Glomerular visceral epithelial cell (primary cell): ENCODE measurements around the gene CLDN5.

ENCODE experiments used
- DNase-seq: peaks from one replicate; pipeline ENCODE4 v3.0.0-alpha.2; 2016; ENCODE audit errors: extremely low spot score

Gene CLDN5

DNA sequence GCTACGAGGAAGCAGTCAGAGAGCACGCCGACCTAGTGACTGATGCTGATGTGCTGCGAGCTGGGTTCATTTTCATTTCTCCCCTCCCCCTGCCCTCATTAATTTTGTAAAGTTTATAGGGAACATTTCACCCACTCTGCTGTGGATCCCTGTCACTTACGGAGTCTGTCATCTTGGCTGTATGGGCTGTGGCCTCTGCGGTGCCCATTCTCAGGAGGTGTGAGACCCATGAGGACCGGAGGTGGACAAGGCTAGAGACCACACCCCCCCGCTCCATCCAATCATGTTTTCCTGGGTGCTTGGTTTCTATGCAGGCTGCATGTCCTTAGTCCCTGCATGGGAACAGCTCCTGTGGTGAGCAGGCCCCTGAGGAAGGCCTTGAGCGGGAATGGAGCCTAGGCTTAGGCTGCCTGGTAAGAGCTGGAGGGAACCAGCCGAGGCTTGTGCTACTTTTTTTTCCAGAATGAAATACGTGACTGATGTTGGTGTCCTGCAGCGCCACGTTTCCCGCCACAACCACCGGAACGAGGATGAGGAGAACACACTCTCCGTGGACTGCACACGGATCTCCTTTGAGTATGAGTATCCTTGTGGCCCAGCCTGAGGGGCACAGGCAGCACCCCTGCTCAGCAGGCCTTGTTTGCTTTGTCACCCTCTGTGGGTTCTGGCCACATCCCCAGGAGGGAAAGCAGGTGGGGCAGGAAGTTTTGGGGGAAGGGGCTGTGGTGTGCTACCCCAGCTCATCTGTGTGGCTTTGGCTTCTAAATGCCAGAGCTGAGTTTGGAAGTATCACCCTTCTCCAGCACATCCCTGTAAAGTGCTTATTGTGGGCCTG is 19.1 kb downstream of the CLDN5 start:
- DNase-seq = no peak

GRCh38 chr22:19503869-19504268 is 20.3 kb downstream of the CLDN5 start:
- DNase-seq = no peak

DNA sequence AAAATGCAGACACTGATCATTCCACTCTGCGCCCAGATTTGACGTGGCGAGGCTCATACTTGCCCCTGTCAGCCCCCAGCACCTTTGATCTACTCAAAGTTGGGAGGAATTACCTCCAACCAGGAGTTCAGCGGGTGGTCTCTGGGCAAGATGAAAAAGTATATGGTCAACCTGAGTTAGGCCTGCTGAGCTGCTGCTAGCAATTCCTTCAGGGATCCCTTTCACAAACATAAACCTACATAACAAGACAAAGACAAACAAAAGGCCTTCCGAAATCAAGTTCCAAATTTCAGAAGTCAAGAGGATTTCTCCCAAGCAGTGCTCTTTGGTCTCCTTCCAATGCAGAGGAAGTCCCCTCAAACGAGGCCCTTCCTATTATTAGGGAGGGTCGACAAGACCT is 20.8 kb downstream of the CLDN5 start:
- DNase-seq = no peak

DNA sequence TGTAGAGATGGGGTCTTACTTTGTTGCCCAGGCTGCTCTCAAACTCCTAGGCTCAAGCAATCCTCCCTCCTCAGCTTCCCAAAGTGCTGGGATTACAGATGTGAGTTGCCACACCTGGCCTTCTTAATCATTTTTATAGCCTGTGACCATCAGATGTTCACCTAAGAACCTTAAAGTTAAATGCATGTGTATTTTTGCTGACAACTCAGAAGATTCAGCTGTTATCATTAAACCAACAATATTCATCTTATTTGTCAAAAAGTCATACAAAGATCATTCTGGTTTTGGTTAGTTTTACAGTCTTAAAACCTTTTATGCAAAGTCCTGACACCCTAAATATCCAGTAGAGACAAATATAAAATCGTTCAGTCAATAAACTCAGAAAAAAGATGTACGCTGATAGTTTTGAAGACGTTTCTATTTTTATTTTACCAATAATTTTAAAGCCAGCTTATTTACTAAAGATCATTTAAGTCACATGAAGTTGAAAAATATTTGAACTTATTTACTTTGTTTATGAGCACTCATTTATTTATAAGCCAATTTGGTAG is 22.2 kb downstream of the CLDN5 start:
- DNase-seq = no peak

- DNase-seq = no peak
Observed at GRCh38 chr22:19499880-19500242, 24.3 kb downstream of the CLDN5 start.

DNA sequence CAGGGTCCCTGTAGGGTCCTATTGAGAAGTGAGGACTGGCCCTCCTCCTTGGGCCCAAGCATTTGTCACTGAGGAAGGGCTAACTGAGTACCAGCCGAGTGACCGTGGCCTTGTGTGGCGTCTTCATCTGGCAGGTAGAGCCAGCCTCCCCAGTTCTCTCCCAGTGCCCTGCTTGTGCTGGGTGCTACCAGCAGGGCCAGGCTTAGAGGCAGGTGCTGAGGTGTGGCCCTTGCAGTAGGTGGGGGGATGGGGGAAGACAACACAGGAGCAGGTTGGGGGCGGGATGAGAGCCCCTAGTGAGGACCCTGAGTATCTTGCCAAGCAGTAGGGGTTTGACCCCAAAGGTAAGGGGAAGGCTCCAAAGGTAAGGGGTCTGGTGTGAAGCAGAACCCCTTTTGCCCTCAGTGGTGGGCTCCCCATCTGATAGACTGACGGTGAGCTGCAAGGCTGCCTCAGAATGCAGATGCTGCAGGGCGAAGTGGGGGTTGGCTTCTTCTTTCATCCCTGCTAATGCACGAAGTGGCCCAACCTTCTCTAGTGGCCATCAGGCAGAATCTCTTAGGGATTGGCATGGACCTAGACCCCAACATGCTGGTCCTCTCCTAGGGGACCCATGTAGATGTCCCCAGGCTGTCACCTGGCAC is 24.9 kb downstream of the CLDN5 start:
- no peak for DNase-seq

- DNase-seq = no peak
Observed at GRCh38 chr22:19498866-19499190, 25.4 kb downstream of the CLDN5 start.

GRCh38 chr22:19498154-19498865 is 25.9 kb downstream of the CLDN5 start:
- DNase-seq = no peak

GRCh38 chr22:19497245-19497644 is 27.0 kb downstream of the CLDN5 start:
- no peak for DNase-seq

- no peak for DNase-seq
Observed at GRCh38 chr22:19496324-19496630, 27.9 kb downstream of the CLDN5 start.

DNA sequence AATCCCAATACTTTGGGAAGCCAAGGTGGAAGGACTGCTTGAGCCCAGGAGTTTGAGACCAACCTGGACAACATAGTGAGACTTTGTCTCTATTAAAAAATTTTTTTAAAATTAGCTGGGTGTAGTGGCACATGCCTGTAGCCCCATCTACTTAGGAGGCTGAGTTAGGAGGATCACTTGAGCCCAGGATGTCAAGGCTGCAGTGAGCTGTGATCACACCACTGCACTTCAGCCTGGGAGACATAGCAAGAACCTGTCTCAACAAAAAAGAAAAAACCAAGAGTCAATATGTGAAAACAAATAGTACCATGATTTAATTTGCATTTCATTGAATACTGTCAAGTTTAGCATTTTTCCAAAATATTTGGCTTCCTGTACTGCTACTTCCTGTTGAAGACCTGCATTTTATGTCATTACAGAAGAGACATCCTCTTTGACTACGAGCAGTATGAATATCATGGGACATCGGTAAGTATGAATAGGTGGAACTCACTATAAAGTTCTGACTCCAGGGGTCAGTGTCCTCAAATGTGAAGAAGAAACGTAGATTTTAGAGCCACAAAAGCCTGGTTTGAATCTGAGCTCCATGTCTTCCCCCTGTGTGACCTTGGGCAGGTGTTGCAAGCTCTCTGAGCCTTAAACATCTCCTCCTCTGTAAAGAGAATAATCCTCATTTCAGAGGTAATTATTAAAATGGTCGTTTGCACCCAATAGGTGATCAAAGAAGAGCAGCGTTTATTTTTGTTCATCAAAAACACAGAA is 28.5 kb downstream of the CLDN5 start:
- DNase-seq = no peak

GRCh38 chr22:19494676-19495173 is 29.5 kb downstream of the CLDN5 start:
- no peak for DNase-seq

- DNase-seq = no peak
Observed at GRCh38 chr22:19494001-19494560, 30.1 kb downstream of the CLDN5 start.

GRCh38 chr22:19492504-19493174 is 31.6 kb downstream of the CLDN5 start:
- no peak for DNase-seq

GRCh38 chr22:19490628-19491230 is 33.5 kb downstream of the CLDN5 start:
- no peak for DNase-seq

DNA sequence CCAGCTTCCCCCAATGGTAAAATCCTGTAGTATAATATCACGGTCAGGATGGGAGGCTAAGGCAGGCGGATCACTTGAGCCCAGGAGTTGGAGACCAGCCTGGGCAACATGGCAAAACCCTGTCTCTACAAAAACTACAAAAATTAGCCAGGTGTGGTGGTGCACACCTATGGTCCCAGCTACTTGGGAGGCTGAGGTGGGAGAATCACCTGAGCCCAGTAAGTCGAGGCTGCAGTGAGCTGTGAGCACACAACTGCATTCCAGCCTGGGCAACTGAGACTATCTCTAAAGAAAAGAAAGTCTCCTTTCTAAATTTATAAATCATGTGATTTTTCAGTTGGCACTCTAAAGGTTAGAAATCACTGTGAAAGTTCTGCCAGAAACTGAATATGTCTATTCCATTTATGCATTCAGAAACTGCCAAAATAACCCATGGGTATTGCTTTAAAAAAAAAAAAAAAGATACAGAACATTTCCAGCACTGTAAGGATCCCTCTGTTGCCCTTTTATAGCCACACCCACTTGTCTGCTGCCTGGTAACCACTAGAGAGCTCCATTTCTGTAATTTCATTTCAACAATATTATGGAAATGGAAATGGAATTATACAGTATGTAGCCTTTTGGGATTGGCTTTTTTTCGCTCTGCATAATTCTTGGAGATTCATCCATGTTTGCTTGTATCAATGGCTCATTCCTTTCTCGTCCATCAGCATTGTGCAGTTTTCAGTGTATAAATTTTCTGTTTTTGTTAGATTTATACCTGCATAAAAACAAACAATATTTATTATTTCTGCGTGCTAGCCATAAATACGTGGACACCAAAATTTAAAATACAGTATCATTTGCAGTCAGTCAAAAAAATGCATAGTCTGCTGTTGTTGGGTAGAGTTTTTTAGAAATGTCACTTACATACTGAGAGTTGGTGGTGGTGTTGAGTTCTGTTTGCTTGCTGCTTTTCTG is 35.0 kb downstream of the CLDN5 start:
- DNase-seq = no peak

- no peak for DNase-seq
Observed at GRCh38 chr22:19488285-19488684, 35.9 kb downstream of the CLDN5 start.

- no peak for DNase-seq
Observed at GRCh38 chr22:19483481-19484244, 40.5 kb downstream of the CLDN5 start.

GRCh38 chr22:19482297-19482696 is 41.9 kb downstream of the CLDN5 start:
- DNase-seq = no peak
